ENCODE measurements around the gene EIF4E3. TPM values are rescaled to one million over a fixed set of nuclear protein-coding genes. Genes with fewer than 3 reads are reported as not detected.

EIF4E3 gene
- polyA plus RNA-seq, 1 of the 3 experiments (the other 2 are of a cell fraction), result 0.67 TPM

GRCh38 chr3:71647751-71648150 lies 77.5 kb downstream of the EIF4E3 start:
- no peaks in the 10 kb centered on the region for H3K36me3 ChIP-seq (replicated peaks in 1 of 2; ENCODE audit: control insufficient read depth in 1 of 2, insufficient read depth in 2 of 2, low read length in 1 of 2)
- no peak overlapping the region for H3K9ac ChIP-seq
- no peak overlapping the region for H3K27ac ChIP-seq (ENCODE audit: low read depth in 2 of 2, low read length in 1 of 2)
- no peaks in the 10 kb centered on the region for H3K27me3 ChIP-seq (ENCODE audit: insufficient read depth)
- H3K4me3 ChIP-seq (ENCODE audit: low read depth in 2 of 2, low read length in 1 of 2), result no peak overlapping the region
- H3K9me2 ChIP-seq, result no peaks in the 10 kb centered on the region
- H3F3A ChIP-seq (replicated peaks; ENCODE audit: insufficient read depth), result peaks cover 3% of the 10 kb centered on the region
- no peaks in the 10 kb centered on the region for H4K20me1 ChIP-seq (ENCODE audit: insufficient read depth)
- H2AFZ ChIP-seq (ENCODE audit: low read depth), result no peak overlapping the region
- H3K4me1 ChIP-seq (ENCODE audit: control insufficient read depth in 1 of 2, insufficient read depth in 2 of 2, low read depth in 1 of 2, low read length in 1 of 2), result peaks cover 0 to 2% of the 10 kb centered on the region in 2 experiments; a peak in 2 of 4 replicates
- no peaks in the 10 kb centered on the region for H3K79me2 ChIP-seq (ENCODE audit: insufficient read depth)
- WGBS (ENCODE audit: low lambda C conversion rate), result 54% methylated on average over 3 of the region's 3 CpGs
- CTCF ChIA-PET, result interaction anchor here (1.3 kb wide), 1 partner anchor 1558 kb away, joined by 3 read pairs; no protein-coding TSS in a partner anchor
- no peak for DNase-seq
- no peak for TF ChIP-seq SMC3 (IDR thresholded peaks at IDR 0.05; ENCODE audit: low read depth, low read length)
- POLR2A ChIA-PET, result no interaction called here
- no peak overlapping the region for H3K4me2 ChIP-seq
- no peaks in the 10 kb centered on the region for H3K9me3 ChIP-seq

GRCh38 chr3:71646971-71647370 lies 78.2 kb downstream of the EIF4E3 start:
- no peak for TF ChIP-seq EZH2phosphoT487 (IDR thresholded peaks at IDR 0.05; ENCODE audit: borderline replicate concordance, low read depth)
- no peak for TF ChIP-seq GABPA (IDR thresholded peaks at IDR 0.05; ENCODE audit: low read depth)
- no peak for TF ChIP-seq NFIC (IDR thresholded peaks at IDR 0.05; ENCODE audit: borderline replicate concordance)
- ChIA-PET POLR2A (no interaction called here), CTCF (interaction anchor here (1.0 kb wide), 1 partner anchor 60 kb away, joined by 3 read pairs; no protein-coding TSS in a partner anchor)
- Histone ChIP-seq H3K36me3 (replicated peaks in 1 of 2; ENCODE audit: control insufficient read depth in 1 of 2, insufficient read depth in 2 of 2, low read length in 1 of 2) (no peaks in the 10 kb centered on the region), H2AFZ (ENCODE audit: low read depth) (no peak overlapping the region), H3K79me2 (ENCODE audit: insufficient read depth) (no peaks in the 10 kb centered on the region), H3F3A (replicated peaks; ENCODE audit: insufficient read depth) (peaks cover 3% of the 10 kb centered on the region), H3K27ac (ENCODE audit: low read depth in 2 of 2, low read length in 1 of 2) (no peak overlapping the region), H3K9ac (no peak overlapping the region), H3K9me3 (no peaks in the 10 kb centered on the region), H4K20me1 (ENCODE audit: insufficient read depth) (no peaks in the 10 kb centered on the region), H3K4me1 (ENCODE audit: control insufficient read depth in 1 of 2, insufficient read depth in 2 of 2, low read depth in 1 of 2, low read length in 1 of 2) (no peaks in the 10 kb centered on the region), H3K27me3 (ENCODE audit: insufficient read depth) (no peaks in the 10 kb centered on the region), H3K9me2 (no peaks in the 10 kb centered on the region), H3K4me3 (ENCODE audit: low read depth in 2 of 2, low read length in 1 of 2) (no peak overlapping the region), H3K4me2 (no peak overlapping the region)
- DNase-seq, result no peak

DNA sequence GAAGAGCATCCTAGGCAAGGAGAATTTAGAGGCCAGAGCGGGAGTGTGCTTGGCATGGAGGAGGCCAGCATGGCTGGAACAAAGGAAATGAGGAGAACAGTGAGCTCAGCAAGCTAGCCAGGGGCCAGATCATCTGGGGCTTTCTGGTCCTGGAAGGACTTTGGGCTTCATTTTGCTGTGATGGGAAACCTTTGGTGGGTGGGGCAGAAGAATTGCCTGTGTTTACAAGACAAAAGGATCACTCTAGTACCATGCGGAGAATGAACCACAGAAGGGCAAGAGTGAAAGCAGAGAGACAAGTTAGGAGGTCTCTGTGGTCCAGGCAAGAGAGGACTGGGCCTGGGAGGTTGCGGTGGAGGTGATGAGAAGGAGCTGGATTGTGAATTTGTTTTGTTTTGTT lies 80.1 kb downstream of the EIF4E3 start:
- ChIA-PET CTCF (interaction anchor here (0.7 to 1.1 kb wide), 2 partner anchors 1095 to 1579 kb away, joined by 3 read pairs; no protein-coding TSS in a partner anchor), POLR2A (no interaction called here)
- Histone ChIP-seq H3K4me2 (no peak overlapping the region), H2AFZ (ENCODE audit: low read depth) (no peak overlapping the region), H3K27ac (ENCODE audit: low read depth in 2 of 2, low read length in 1 of 2) (no peak overlapping the region), H3F3A (replicated peaks; ENCODE audit: insufficient read depth) (peaks cover 3% of the 10 kb centered on the region), H3K4me1 (ENCODE audit: control insufficient read depth in 1 of 2, insufficient read depth in 2 of 2, low read depth in 1 of 2, low read length in 1 of 2) (no peaks in the 10 kb centered on the region), H3K9ac (no peak overlapping the region), H3K9me3 (no peaks in the 10 kb centered on the region), H3K4me3 (ENCODE audit: low read depth in 2 of 2, low read length in 1 of 2) (no peak overlapping the region), H3K79me2 (ENCODE audit: insufficient read depth) (no peaks in the 10 kb centered on the region), H3K27me3 (ENCODE audit: insufficient read depth) (no peaks in the 10 kb centered on the region), H3K36me3 (replicated peaks in 1 of 2; ENCODE audit: control insufficient read depth in 1 of 2, insufficient read depth in 2 of 2, low read length in 1 of 2) (no peaks in the 10 kb centered on the region), H4K20me1 (ENCODE audit: insufficient read depth) (no peaks in the 10 kb centered on the region), H3K9me2 (no peaks in the 10 kb centered on the region)
- WGBS (ENCODE audit: low lambda C conversion rate), result 91% methylated on average over 3 of the region's 3 CpGs
- TF ChIP-seq FOSL2 (IDR thresholded peaks at IDR 0.05; ENCODE audit: borderline replicate concordance, low read depth) (no peak), FOXJ3 (CRISPR knock-in tag; IDR thresholded peaks at IDR 0.05) (no peak), RAD21 (IDR thresholded peaks at IDR 0.05; ENCODE audit: low read length) (no peak), CHD2 (IDR thresholded peaks at IDR 0.05; ENCODE audit: low read length, partially characterized antibody) (no peak), REST (IDR thresholded peaks at IDR 0.05; ENCODE audit: low read depth, low read length) (no peak), JUND (IDR thresholded peaks at IDR 0.05) (no peak), EP300 (IDR thresholded peaks at IDR 0.05; ENCODE audit: borderline replicate concordance in 1 of 2, low read depth in 1 of 2, low read length in 1 of 2) (no peak), PBX3 (IDR thresholded peaks at IDR 0.05) (no peak), SMC3 (IDR thresholded peaks at IDR 0.05; ENCODE audit: low read depth, low read length) (no peak)
- TF ChIP-seq, protein P1, sequence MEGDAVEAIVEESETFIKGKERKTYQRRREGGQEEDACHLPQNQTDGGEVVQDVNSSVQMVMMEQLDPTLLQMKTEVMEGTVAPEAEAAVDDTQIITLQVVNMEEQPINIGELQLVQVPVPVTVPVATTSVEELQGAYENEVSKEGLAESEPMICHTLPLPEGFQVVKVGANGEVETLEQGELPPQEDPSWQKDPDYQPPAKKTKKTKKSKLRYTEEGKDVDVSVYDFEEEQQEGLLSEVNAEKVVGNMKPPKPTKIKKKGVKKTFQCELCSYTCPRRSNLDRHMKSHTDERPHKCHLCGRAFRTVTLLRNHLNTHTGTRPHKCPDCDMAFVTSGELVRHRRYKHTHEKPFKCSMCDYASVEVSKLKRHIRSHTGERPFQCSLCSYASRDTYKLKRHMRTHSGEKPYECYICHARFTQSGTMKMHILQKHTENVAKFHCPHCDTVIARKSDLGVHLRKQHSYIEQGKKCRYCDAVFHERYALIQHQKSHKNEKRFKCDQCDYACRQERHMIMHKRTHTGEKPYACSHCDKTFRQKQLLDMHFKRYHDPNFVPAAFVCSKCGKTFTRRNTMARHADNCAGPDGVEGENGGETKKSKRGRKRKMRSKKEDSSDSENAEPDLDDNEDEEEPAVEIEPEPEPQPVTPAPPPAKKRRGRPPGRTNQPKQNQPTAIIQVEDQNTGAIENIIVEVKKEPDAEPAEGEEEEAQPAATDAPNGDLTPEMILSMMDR (IDR thresholded peaks at IDR 0.05), result no peak
- TF ChIP-seq, protein P2, sequence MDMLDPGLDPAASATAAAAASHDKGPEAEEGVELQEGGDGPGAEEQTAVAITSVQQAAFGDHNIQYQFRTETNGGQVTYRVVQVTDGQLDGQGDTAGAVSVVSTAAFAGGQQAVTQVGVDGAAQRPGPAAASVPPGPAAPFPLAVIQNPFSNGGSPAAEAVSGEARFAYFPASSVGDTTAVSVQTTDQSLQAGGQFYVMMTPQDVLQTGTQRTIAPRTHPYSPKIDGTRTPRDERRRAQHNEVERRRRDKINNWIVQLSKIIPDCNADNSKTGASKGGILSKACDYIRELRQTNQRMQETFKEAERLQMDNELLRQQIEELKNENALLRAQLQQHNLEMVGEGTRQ (IDR thresholded peaks at IDR 0.05; ENCODE audit: borderline replicate concordance, low read depth, low read length), result no peak
- DNase-seq, result no peak

All from SK-N-SH (cell line).